Kidney (tissue), 14 donors: Measurements from ENCODE around the gene PIEZO2. TPM values are rescaled to one million over a fixed set of nuclear protein-coding genes. Genes with fewer than 3 reads are reported as not detected.
A peak's percentile ranks its signal among the peaks of the same experiment; 100 is the strongest.

Experiments
- DNase-seq, 5 donors: peaks; one replicate each; pipeline ENCODE4 v3.0.0-alpha.2; 2013 to 2020
- FAIRE-seq: peaks from 2 replicates; lab custom pipeline; 2012; peaks lifted over from hg19 to GRCh38; lab: Jason Lieb, UNC
- H3K27ac ChIP-seq, 2 donors: one replicate each; pipeline ENCODE4 v1.7.0; 2013; ENCODE audit warnings: low read depth in 2 of 2, low read length in 2 of 2, inconsistent platforms in 1 of 2
- H3K27me3 ChIP-seq: one replicate; pipeline ENCODE4 v1.7.1; 2013; ENCODE audit warnings: low read length, inconsistent platforms; ENCODE audit not compliant: control insufficient read depth, insufficient read depth
- H3K36me3 ChIP-seq, 3 donors: one replicate each; pipeline versions ENCODE4 v1.7.0 to v1.7.1; 2013; ENCODE audit warnings: low read length in 3 of 3, control low read depth in 1 of 3, inconsistent platforms in 1 of 3; ENCODE audit not compliant: insufficient read depth in 3 of 3, control insufficient read depth in 2 of 3
- H3K4me1 ChIP-seq, 3 donors: one replicate each; pipeline versions ENCODE4 v1.7.0 to v1.7.1; 2013; ENCODE audit warnings: low read length in 3 of 3, inconsistent platforms in 1 of 3, low read depth in 1 of 3; ENCODE audit not compliant: control insufficient read depth in 2 of 3, insufficient read depth in 2 of 3
- H3K4me3 ChIP-seq, 3 donors: one replicate each; pipeline versions ENCODE4 v1.7.0 to v1.8.1; 2013; ENCODE audit warnings: low read length in 3 of 3, control low read depth in 1 of 3, inconsistent platforms in 1 of 3
- H3K9ac ChIP-seq, 3 donors: one replicate each; pipeline versions ENCODE4 v1.7.0 to v1.7.1; 2013; ENCODE audit warnings: low read length in 3 of 3, control low read depth in 1 of 3, inconsistent platforms in 1 of 3
- H3K9me3 ChIP-seq, 3 donors: one replicate each; pipeline versions ENCODE4 v1.7.0 to v1.7.1; 2013; ENCODE audit warnings: low read length in 3 of 3, control low read depth in 1 of 3, inconsistent platforms in 1 of 3; ENCODE audit not compliant: control insufficient read depth in 2 of 3, insufficient read depth in 1 of 3
- CTCF ChIP-seq: IDR thresholded peaks from 3 replicates; pipeline ENCODE4 v1.5.1; 2012; ENCODE audit warnings: mild to moderate bottlenecking, moderate library complexity, borderline replicate concordance; ENCODE audit not compliant: insufficient read depth; ENCODE audit errors: extremely low read depth
- intact Hi-C: fragments of 100-400 bp; cut with DNase I; formaldehyde crosslinking; loops from one replicate; pipeline ENCODE4 v1.11.1; 2022
- polyA plus RNA-seq: library from polyadenylated mRNA; stranded (reverse); fragments of 350-450 nt; fragmentation: Illumina TruSeq; extraction: RNeasy Lipid Tissue Mini Kit (QIAGEN cat#74804); gene quantifications from one replicate; pipeline ENCODE4 v1.2.3, GENCODE V29; 2014; ENCODE audit warnings: low read depth, low replicate concordance; ENCODE audit not compliant: insufficient read depth
- total RNA-seq: library from RNA; stranded (reverse); fragmentation: NEBNext Ultra II Directional; extraction: Animal tissue kit (Norgen Biotek cat#: 25700); gene quantifications from one replicate; pipeline ENCODE4 v1.2.1, GENCODE V29; 2021
- donor health status: control.
- donor health status: control.
- donor health status: control.
- donor health status: control.
- donor health status: control.
- donor health status: DM: yes; HTN: yes; CAD: no.
- donor health status: Normal renal cell carcinoma (clear cell type).

The PIEZO2 gene
- total and polyA plus RNA-seq, 2 donors from 2014 or later = 1.1 to 4.1 TPM

- intact Hi-C loops = no loop called here
- peak in 1 of 5 donors; percentile 10 for DNase-seq
- H3K27ac ChIP-seq = no peak overlapping the region
Observed at GRCh38 chr18:10842371-10842770, 307.0 kb downstream of the PIEZO2 start.

GRCh38 chr18:10841203-10841602 is 308.2 kb downstream of the PIEZO2 start:
- intact Hi-C loops = no loop called here
- H3K9me3 ChIP-seq = no peaks in the 10 kb centered on the region
- no peaks in the 10 kb centered on the region for H3K36me3 ChIP-seq
- FAIRE-seq (no peak), DNase-seq (no peak)
- H3K27ac ChIP-seq = no peak overlapping the region
- H3K27me3 ChIP-seq = no peaks in the 10 kb centered on the region
- no peaks in the 10 kb centered on the region for H3K4me1 ChIP-seq
- TF ChIP-seq CTCF = no peak
- H3K4me3 ChIP-seq = no peak overlapping the region
- H3K9ac ChIP-seq = no peak overlapping the region

More at GRCh38 chr18:10842371-10842770, 307.0 kb downstream of the PIEZO2 start:
- H3K4me3 ChIP-seq = no peak overlapping the region
- H3K27me3 ChIP-seq = no peaks in the 10 kb centered on the region
- no peak for FAIRE-seq
- TF ChIP-seq CTCF = no peak
- no peaks in the 10 kb centered on the region for H3K4me1 ChIP-seq
- no peaks in the 10 kb centered on the region for H3K9me3 ChIP-seq
- H3K36me3 ChIP-seq = no peaks in the 10 kb centered on the region
- no peak overlapping the region for H3K9ac ChIP-seq

GRCh38 chr18:10840743-10841142 is 308.6 kb downstream of the PIEZO2 start:
- DNase-seq = no peak
- intact Hi-C loops = no loop called here
- H3K27ac ChIP-seq = no peak overlapping the region
- no peaks in the 10 kb centered on the region for H3K36me3 ChIP-seq
- TF ChIP-seq CTCF = no peak
- H3K9ac ChIP-seq = no peak overlapping the region
- H3K4me1 ChIP-seq = no peaks in the 10 kb centered on the region
- H3K4me3 ChIP-seq = no peak overlapping the region
- H3K9me3 ChIP-seq = no peaks in the 10 kb centered on the region
- no peak for FAIRE-seq
- H3K27me3 ChIP-seq = no peaks in the 10 kb centered on the region

- Histone ChIP-seq H3K27ac (no peak overlapping the region), H3K27me3 (no peaks in the 10 kb centered on the region), H3K4me3 (no peak overlapping the region), H3K4me1 (no peaks in the 10 kb centered on the region), H3K36me3 (no peaks in the 10 kb centered on the region), H3K9me3 (no peaks in the 10 kb centered on the region), H3K9ac (no peak overlapping the region)
- DNase-seq (no peak), FAIRE-seq (no peak)
- no peak for TF ChIP-seq CTCF
- intact Hi-C loops = no loop called here
Observed at GRCh38 chr18:10839421-10839820, 309.9 kb downstream of the PIEZO2 start.
